Stimulated activated naive CD8-positive, alpha-beta T cell treated with anti-CD3 and anti-CD28 coated beads, Interleukin-15, amount 100 ng/mL, for 72 hours (primary cell): Measurements from ENCODE around the gene WNT9B.

ENCODE experiments used
- ATAC-seq: fragments of 150-1000 bp; cut with Tn5 transposase; 2 replicates; pipeline ENCODE4 v1.10.0; 2021; ENCODE audit warnings: mild to moderate bottlenecking, moderate library complexity
- DNase-seq, 2 donors: peaks; one replicate each; pipeline ENCODE4 v3.0.0; 2021 to 2022
- H3K27ac Mint-ChIP-seq, 2 donors: one replicate each; pipeline ENCODE4 v1.8.0; 2022; ENCODE audit warnings: mild to moderate bottlenecking in 2 of 2, mixed read lengths in 2 of 2, moderate library complexity in 2 of 2
- H3K27me3 Mint-ChIP-seq: one replicate; pipeline ENCODE4 v1.8.0; 2022; ENCODE audit warnings: mixed read lengths
- H3K4me1 Mint-ChIP-seq: one replicate; pipeline ENCODE4 v1.8.0; 2022; ENCODE audit warnings: mild to moderate bottlenecking, mixed read lengths
- H3K4me3 Mint-ChIP-seq, 2 donors: one replicate each; pipeline ENCODE4 v1.8.0; 2022; ENCODE audit warnings: mild to moderate bottlenecking in 2 of 2, mixed read lengths in 2 of 2, moderate library complexity in 1 of 2
- H3K9me3 Mint-ChIP-seq, 2 donors: one replicate each; pipeline ENCODE4 v1.8.0; 2022; ENCODE audit warnings: mixed read lengths in 2 of 2

Gene WNT9B

GRCh38 chr17:46818929-46819859 lies 32.2 kb upstream of the WNT9B start:
- H3K4me1 Mint-ChIP-seq, result peaks cover 56% of the 10 kb centered on the region
- no peaks in the 10 kb centered on the region for H3K9me3 Mint-ChIP-seq
- H3K27me3 Mint-ChIP-seq, result peaks cover 87% of the 10 kb centered on the region
- H3K4me3 Mint-ChIP-seq, result peak overlapping the region; percentile 76 to 84
- peak; percentile 31 for ATAC-seq
- DNase-seq, result peak in 1 of 2 donors; percentile 27
- H3K27ac Mint-ChIP-seq, result no peak overlapping the region

GRCh38 chr17:46819906-46820351 lies 31.5 kb upstream of the WNT9B start:
- no peak for DNase-seq
- Mint-ChIP-seq H3K27ac (no peak overlapping the region), H3K9me3 (no peaks in the 10 kb centered on the region), H3K27me3 (peaks cover 87% of the 10 kb centered on the region), H3K4me1 (peaks cover 56% of the 10 kb centered on the region), H3K4me3 (peak overlapping the region; percentile 76 to 84)
- no peak for ATAC-seq

- peaks cover 82% of the 10 kb centered on the region for H3K27me3 Mint-ChIP-seq
- H3K27ac Mint-ChIP-seq, result no peak overlapping the region
- no peak for ATAC-seq
- peaks cover 56% of the 10 kb centered on the region for H3K4me1 Mint-ChIP-seq
- peak in 1 of 2 donors; percentile 7 for DNase-seq
- H3K4me3 Mint-ChIP-seq, result peak overlapping the region; percentile 76 to 84
- no peaks in the 10 kb centered on the region for H3K9me3 Mint-ChIP-seq
These were observed 30.6 kb upstream of the WNT9B start for GRCh38 chr17:46820592-46821450.

GRCh38 chr17:46821482-46822387 lies 29.6 kb upstream of the WNT9B start:
- H3K4me3 Mint-ChIP-seq, result no peak overlapping the region
- peaks cover 72% of the 10 kb centered on the region for H3K27me3 Mint-ChIP-seq

GRCh38 chr17:46822388-46822921 lies 28.9 kb upstream of the WNT9B start:
- DNase-seq, result peak in 1 of 2 donors; percentile 27

More at GRCh38 chr17:46821482-46822387, 29.6 kb upstream of the WNT9B start:
- Mint-ChIP-seq H3K4me1 (peaks cover 55% of the 10 kb centered on the region), H3K9me3 (no peaks in the 10 kb centered on the region), H3K27ac (no peak overlapping the region)
- no peak for DNase-seq
- no peak for ATAC-seq

GRCh38 chr17:46823657-46824056 lies 27.7 kb upstream of the WNT9B start:
- Mint-ChIP-seq H3K4me3 (no peak overlapping the region), H3K27me3 (peaks cover 70% of the 10 kb centered on the region), H3K4me1 (peaks cover 39% of the 10 kb centered on the region), H3K9me3 (no peaks in the 10 kb centered on the region), H3K27ac (no peak overlapping the region)
- no peak for DNase-seq
- ATAC-seq, result no peak

More at GRCh38 chr17:46822388-46822921, 28.9 kb upstream of the WNT9B start:
- H3K27ac Mint-ChIP-seq, result no peak overlapping the region
- H3K27me3 Mint-ChIP-seq, result peaks cover 71% of the 10 kb centered on the region
- no peak overlapping the region for H3K4me3 Mint-ChIP-seq
- ATAC-seq, result no peak
- H3K4me1 Mint-ChIP-seq, result peaks cover 48% of the 10 kb centered on the region
- no peaks in the 10 kb centered on the region for H3K9me3 Mint-ChIP-seq

- H3K4me3 Mint-ChIP-seq, result no peak overlapping the region
- H3K4me1 Mint-ChIP-seq, result peaks cover 16% of the 10 kb centered on the region
- no peak overlapping the region for H3K27ac Mint-ChIP-seq
- DNase-seq, result no peak
- peaks cover 59% of the 10 kb centered on the region for H3K27me3 Mint-ChIP-seq
- ATAC-seq, result no peak
- no peaks in the 10 kb centered on the region for H3K9me3 Mint-ChIP-seq
These were observed 25.3 kb upstream of the WNT9B start for GRCh38 chr17:46826116-46826515.

- no peak overlapping the region for H3K4me3 Mint-ChIP-seq
- H3K27ac Mint-ChIP-seq, result no peak overlapping the region
- H3K4me1 Mint-ChIP-seq, result peaks cover 4% of the 10 kb centered on the region
- ATAC-seq (no peak), DNase-seq (no peak)
- no peaks in the 10 kb centered on the region for H3K9me3 Mint-ChIP-seq
- H3K27me3 Mint-ChIP-seq, result peaks cover 50% of the 10 kb centered on the region
These were observed 24.1 kb upstream of the WNT9B start for GRCh38 chr17:46827274-46827673.

- no peak overlapping the region for H3K4me3 Mint-ChIP-seq
- DNase-seq, result no peak
- peaks cover 42% of the 10 kb centered on the region for H3K27me3 Mint-ChIP-seq
- ATAC-seq, result no peak
- H3K27ac Mint-ChIP-seq, result no peak overlapping the region
- H3K9me3 Mint-ChIP-seq, result no peaks in the 10 kb centered on the region
- peaks cover 8% of the 10 kb centered on the region for H3K4me1 Mint-ChIP-seq
These were observed 19.6 kb upstream of the WNT9B start for GRCh38 chr17:46831573-46832330.

- Mint-ChIP-seq H3K9me3 (no peaks in the 10 kb centered on the region), H3K27ac (peak overlapping the region in 1 of 2 donors; percentile 31), H3K4me1 (peaks cover 8% of the 10 kb centered on the region), H3K4me3 (no peak overlapping the region), H3K27me3 (peaks cover 41% of the 10 kb centered on the region)
- DNase-seq (no peak), ATAC-seq (no peak)
These were observed 19.0 kb upstream of the WNT9B start for GRCh38 chr17:46832331-46832821.

GRCh38 chr17:46832945-46833839 lies 18.2 kb upstream of the WNT9B start:
- Mint-ChIP-seq H3K27ac (peak overlapping the region in 1 of 2 donors; percentile 77), H3K9me3 (no peaks in the 10 kb centered on the region), H3K4me3 (no peak overlapping the region), H3K27me3 (peaks cover 40% of the 10 kb centered on the region), H3K4me1 (peaks cover 8% of the 10 kb centered on the region)
- ATAC-seq (no peak), DNase-seq (no peak)

- no peaks in the 10 kb centered on the region for H3K9me3 Mint-ChIP-seq
- H3K27me3 Mint-ChIP-seq, result peaks cover 36% of the 10 kb centered on the region
- H3K4me1 Mint-ChIP-seq, result peaks cover 8% of the 10 kb centered on the region
- no peak for DNase-seq
- ATAC-seq, result no peak
- H3K4me3 Mint-ChIP-seq, result no peak overlapping the region
- peak overlapping the region in 1 of 2 donors; percentile 77 for H3K27ac Mint-ChIP-seq
These were observed 17.6 kb upstream of the WNT9B start for GRCh38 chr17:46833840-46834208.

- ATAC-seq, result no peak
- H3K27ac Mint-ChIP-seq, result peak overlapping the region; percentile 47 to 87
- no peaks in the 10 kb centered on the region for H3K9me3 Mint-ChIP-seq
- DNase-seq, result no peak
- H3K4me3 Mint-ChIP-seq, result no peak overlapping the region
- peaks cover 39% of the 10 kb centered on the region for H3K27me3 Mint-ChIP-seq
- peaks cover 8% of the 10 kb centered on the region for H3K4me1 Mint-ChIP-seq
These were observed 16.5 kb upstream of the WNT9B start for GRCh38 chr17:46834846-46835245.
